NCI-H2107 (cell line): ENCODE results near the gene TNFSF9.
"Not testable (repeated sequence)": the region's sequence is repeated elsewhere in the genome, so short reads cannot be mapped to it uniquely, and the experiment has no call there.

Source experiments
- DNase-seq: peaks from one replicate; lab custom pipeline; 2025; lab: John Stamatoyannopoulos, UW

TNFSF9 gene

GRCh38 chr19:6572217-6572616 lies 41.4 kb downstream of the TNFSF9 start:
- DNase-seq, result no peak

- DNase-seq, result no peak
Measured at GRCh38 chr19:6573350-6573749, 42.5 kb downstream of the TNFSF9 start.

GRCh38 chr19:6576869-6577475 lies 46.1 kb downstream of the TNFSF9 start:
- no peak for DNase-seq

- DNase-seq, result no peak
Measured at GRCh38 chr19:6577476-6578125, 46.8 kb downstream of the TNFSF9 start.

GRCh38 chr19:6579450-6580178 lies 48.8 kb downstream of the TNFSF9 start:
- DNase-seq, result no peak

GRCh38 chr19:6580313-6580712 lies 49.5 kb downstream of the TNFSF9 start:
- DNase-seq, result no peak

GRCh38 chr19:6582515-6583484 lies 52.0 kb downstream of the TNFSF9 start:
- DNase-seq, result not testable (repeated sequence)
